Measurements from ENCODE around the gene TENM3. TPM values are rescaled to one million over a fixed set of nuclear protein-coding genes. Genes with fewer than 3 reads are reported as not detected.

Gene TENM3
- total and polyA plus RNA-seq, 2 donors (not counting 3 experiments of a cell fraction or from before 2014, with no cell fraction given): 3.2 to 6.2 TPM

DNA sequence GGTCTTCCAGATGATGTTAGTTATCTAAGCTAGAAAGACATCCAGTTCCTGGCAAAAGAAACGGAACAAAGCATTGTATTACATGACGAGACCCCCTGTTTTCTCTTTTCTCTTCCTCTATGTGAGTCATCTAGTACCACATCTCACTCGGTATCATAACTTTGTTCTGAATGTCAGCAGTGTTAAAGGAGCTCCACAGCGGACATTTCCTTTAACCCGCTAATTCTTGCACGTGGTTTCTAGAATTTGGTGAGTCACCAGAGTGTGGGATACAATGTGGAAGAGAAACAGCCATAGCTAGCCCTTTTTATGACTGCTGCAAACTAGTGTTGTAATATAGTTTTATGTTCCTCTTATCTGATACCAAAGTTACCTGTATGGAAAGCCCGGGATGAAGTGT, 243.7 kb downstream of the TENM3 start:
- no peak overlapping the region for H2AFZ ChIP-seq (ENCODE audit: low read depth, low read length)
- intact Hi-C loops (cut with micrococcal nuclease): no loop called here
- no peak for FAIRE-seq

DNA sequence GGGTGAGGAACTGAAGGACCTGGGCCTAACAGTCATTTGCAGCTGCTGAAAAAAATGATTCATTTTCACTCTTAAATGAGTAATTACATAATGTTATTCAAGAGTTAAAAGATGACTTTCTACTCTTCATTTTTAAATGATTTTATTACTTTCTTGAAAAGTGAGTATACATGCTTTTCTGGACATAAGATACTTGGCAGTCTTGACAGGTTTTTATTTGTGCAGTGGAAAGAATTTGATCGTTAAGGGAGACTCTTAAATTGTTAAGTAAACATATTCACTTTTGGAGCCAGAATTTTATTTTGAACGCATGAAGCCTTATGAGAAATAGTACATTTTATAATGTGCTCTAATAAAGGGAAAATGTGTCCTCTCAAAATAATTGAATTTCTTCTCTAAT, 245.7 kb downstream of the TENM3 start:
- H3K9me1 ChIP-seq (replicated peaks; ENCODE audit: control insufficient read depth, extremely low read depth, insufficient read depth, low read length): no peaks in the 10 kb centered on the region
- H2AFZ ChIP-seq (ENCODE audit: low read depth, low read length): no peak overlapping the region
- no peaks in the 10 kb centered on the region for H4K20me1 ChIP-seq (replicated peaks; ENCODE audit: control insufficient read depth, extremely low read depth, insufficient read depth, low read length)
- DNase-seq (ENCODE audit: low read depth, low spot score) (no peak), FAIRE-seq (no peak)
- TF ChIP-seq POLR2A (IDR thresholded peaks at IDR 0.05; ENCODE audit: low read depth, low read length) (no peak), POLR2AphosphoS5 (IDR thresholded peaks at IDR 0.05; ENCODE audit: insufficient read depth, low read depth, low read length) (no peak), FOS (IDR thresholded peaks at IDR 0.05; ENCODE audit: borderline replicate concordance, insufficient read depth, low read length) (no peak), GATA2 (IDR thresholded peaks at IDR 0.05; ENCODE audit: insufficient read depth, insufficient read length, low read depth, low read length) (no peak)
- TF ChIP-seq, protein P1, sequence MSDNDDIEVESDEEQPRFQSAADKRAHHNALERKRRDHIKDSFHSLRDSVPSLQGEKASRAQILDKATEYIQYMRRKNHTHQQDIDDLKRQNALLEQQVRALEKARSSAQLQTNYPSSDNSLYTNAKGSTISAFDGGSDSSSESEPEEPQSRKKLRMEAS (IDR thresholded peaks at IDR 0.05; ENCODE audit: insufficient read depth, insufficient read length): no peak
- TF ChIP-seq, protein P2, sequence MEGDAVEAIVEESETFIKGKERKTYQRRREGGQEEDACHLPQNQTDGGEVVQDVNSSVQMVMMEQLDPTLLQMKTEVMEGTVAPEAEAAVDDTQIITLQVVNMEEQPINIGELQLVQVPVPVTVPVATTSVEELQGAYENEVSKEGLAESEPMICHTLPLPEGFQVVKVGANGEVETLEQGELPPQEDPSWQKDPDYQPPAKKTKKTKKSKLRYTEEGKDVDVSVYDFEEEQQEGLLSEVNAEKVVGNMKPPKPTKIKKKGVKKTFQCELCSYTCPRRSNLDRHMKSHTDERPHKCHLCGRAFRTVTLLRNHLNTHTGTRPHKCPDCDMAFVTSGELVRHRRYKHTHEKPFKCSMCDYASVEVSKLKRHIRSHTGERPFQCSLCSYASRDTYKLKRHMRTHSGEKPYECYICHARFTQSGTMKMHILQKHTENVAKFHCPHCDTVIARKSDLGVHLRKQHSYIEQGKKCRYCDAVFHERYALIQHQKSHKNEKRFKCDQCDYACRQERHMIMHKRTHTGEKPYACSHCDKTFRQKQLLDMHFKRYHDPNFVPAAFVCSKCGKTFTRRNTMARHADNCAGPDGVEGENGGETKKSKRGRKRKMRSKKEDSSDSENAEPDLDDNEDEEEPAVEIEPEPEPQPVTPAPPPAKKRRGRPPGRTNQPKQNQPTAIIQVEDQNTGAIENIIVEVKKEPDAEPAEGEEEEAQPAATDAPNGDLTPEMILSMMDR (IDR thresholded peaks at IDR 0.05; ENCODE audit: extremely low read depth in 1 of 2, insufficient read depth in 1 of 2, low read depth in 1 of 2, low read length in 2 of 2): no peak
- intact Hi-C loops (cut with micrococcal nuclease): no loop called here
- no peaks in the 10 kb centered on the region for H3K36me3 ChIP-seq (ENCODE audit: control insufficient read depth in 2 of 2, extremely low read depth in 1 of 2, insufficient read depth in 2 of 2, low read length in 2 of 2)
- no peak overlapping the region for H3K27ac ChIP-seq (ENCODE audit: insufficient read depth, low read depth, low read length)
- dilution Hi-C loops (cut with MboI; ENCODE audit: extremely low pct_ligation_motif_present, low sequenced_read_pairs): no loop called here
- H3K9ac ChIP-seq (replicated peaks; ENCODE audit: extremely low read depth, insufficient read depth, low read length): no peak overlapping the region
- peaks cover 3% of the 10 kb centered on the region for H3K4me1 ChIP-seq (ENCODE audit: control insufficient read depth, extremely low read depth, insufficient read depth, low read length)
- H3K27me3 ChIP-seq (ENCODE audit: control insufficient read depth in 2 of 2, insufficient read depth in 2 of 2, low read length in 2 of 2): no peaks in the 10 kb centered on the region
- CTCF ChIA-PET: no interaction called here
- H3K4me2 ChIP-seq (ENCODE audit: insufficient read depth, low read length): no peak overlapping the region
- no peak overlapping the region for H3K4me3 ChIP-seq (replicated peaks in 1 of 3; ENCODE audit: insufficient read depth in 1 of 3, low read depth in 1 of 3, low read length in 3 of 3)
- BruUV-seq (replicated peaks): no TSS peak
- POLR2A ChIA-PET: no interaction called here
- no peaks in the 10 kb centered on the region for H3K9me3 ChIP-seq (replicated peaks; ENCODE audit: control insufficient read depth, insufficient read depth, low read length)
- H3K79me2 ChIP-seq (ENCODE audit: control insufficient read depth, insufficient read depth, low read length): no peaks in the 10 kb centered on the region

More for the DNA sequence above, 243.7 kb downstream of the TENM3 start:
- Histone ChIP-seq H3K4me1 (ENCODE audit: control insufficient read depth, extremely low read depth, insufficient read depth, low read length) (no peaks in the 10 kb centered on the region), H3K27me3 (ENCODE audit: control insufficient read depth in 2 of 2, insufficient read depth in 2 of 2, low read length in 2 of 2) (no peaks in the 10 kb centered on the region), H3K79me2 (ENCODE audit: control insufficient read depth, insufficient read depth, low read length) (no peaks in the 10 kb centered on the region), H3K9me3 (replicated peaks; ENCODE audit: control insufficient read depth, insufficient read depth, low read length) (no peaks in the 10 kb centered on the region), H3K36me3 (ENCODE audit: control insufficient read depth in 2 of 2, extremely low read depth in 1 of 2, insufficient read depth in 2 of 2, low read length in 2 of 2) (no peaks in the 10 kb centered on the region), H3K4me2 (ENCODE audit: insufficient read depth, low read length) (no peak overlapping the region), H3K27ac (ENCODE audit: insufficient read depth, low read depth, low read length) (no peak overlapping the region), H3K9me1 (replicated peaks; ENCODE audit: control insufficient read depth, extremely low read depth, insufficient read depth, low read length) (peaks cover 2% of the 10 kb centered on the region), H3K9ac (replicated peaks; ENCODE audit: extremely low read depth, insufficient read depth, low read length) (no peak overlapping the region), H3K4me3 (replicated peaks in 1 of 3; ENCODE audit: insufficient read depth in 1 of 3, low read depth in 1 of 3, low read length in 3 of 3) (no peak overlapping the region), H4K20me1 (replicated peaks; ENCODE audit: control insufficient read depth, extremely low read depth, insufficient read depth, low read length) (no peaks in the 10 kb centered on the region)
- TF ChIP-seq, protein P1 (IDR thresholded peaks at IDR 0.05; ENCODE audit: insufficient read depth, insufficient read length): no peak
- TF ChIP-seq POLR2A (IDR thresholded peaks at IDR 0.05; ENCODE audit: low read depth, low read length): no peak
- ChIA-PET CTCF (interaction anchor here (0.9 to 1.6 kb wide), 2 partner anchors 24 to 319 kb away, joined by 3 read pairs; no protein-coding TSS in a partner anchor), POLR2A (no interaction called here)
- dilution Hi-C loops (cut with MboI; ENCODE audit: extremely low pct_ligation_motif_present, low sequenced_read_pairs): no loop called here
- no TSS peak for BruUV-seq (replicated peaks)
- DNase-seq (ENCODE audit: low read depth, low spot score): no peak
